Parathyroid adenoma (tissue), 2 donors: ENCODE results near the gene FXN.
"Not testable (repeated sequence)": the region's sequence is repeated elsewhere in the genome, so short reads cannot be mapped to it uniquely, and the experiment has no call there.

Source experiments
- H2AFZ ChIP-seq: fragments of 300-600 bp; sonication (generic); one replicate; pipeline ENCODE4 v1.7.0; 2017; ENCODE audit warnings: antibody characterized with exemption, mild to moderate bottlenecking
- H3K27ac ChIP-seq: fragments of 300-600 bp; sonication (generic); one replicate; pipeline ENCODE4 v1.7.0; 2017
- H3K27me3 ChIP-seq: fragments of 300-600 bp; sonication (generic); one replicate; pipeline ENCODE4 v1.7.0; 2017; ENCODE audit warnings: low read length; ENCODE audit not compliant: control insufficient read depth, insufficient read depth
- H3K36me3 ChIP-seq: fragments of 300-600 bp; sonication (generic); one replicate; pipeline ENCODE4 v1.7.0; 2017; ENCODE audit warnings: low read length; ENCODE audit not compliant: control insufficient read depth, insufficient read depth
- H3K4me1 ChIP-seq: fragments of 300-600 bp; sonication (generic); one replicate; pipeline ENCODE4 v1.7.0; 2017; ENCODE audit warnings: control low read depth
- H3K4me2 ChIP-seq: fragments of 300-600 bp; sonication (generic); one replicate; pipeline ENCODE4 v1.7.0; 2017; ENCODE audit warnings: low read length
- H3K4me3 ChIP-seq: fragments of 300-600 bp; sonication (generic); one replicate; pipeline ENCODE4 v1.7.0; 2017; ENCODE audit warnings: low read depth, low read length
- H3K79me2 ChIP-seq: fragments of 300-600 bp; sonication (generic); one replicate; pipeline ENCODE4 v1.7.0; 2017; ENCODE audit warnings: control low read depth
- H3K9ac ChIP-seq: fragments of 300-600 bp; sonication (generic); one replicate; pipeline ENCODE4 v1.7.0; 2017; ENCODE audit warnings: mild to moderate bottlenecking
- H3K9me3 ChIP-seq: fragments of 300-600 bp; sonication (generic); one replicate; pipeline ENCODE4 v1.7.0; 2017; ENCODE audit warnings: low read length; ENCODE audit not compliant: control insufficient read depth
- CTCF ChIP-seq: fragments of 300-600 bp; sonication (generic); IDR thresholded peaks from one replicate; pipeline ENCODE4 v1.7.0; 2017; ENCODE audit warnings: antibody characterized with exemption, mild to moderate bottlenecking
- donor health status: primary hyperparathyroidism.

Gene FXN

DNA sequence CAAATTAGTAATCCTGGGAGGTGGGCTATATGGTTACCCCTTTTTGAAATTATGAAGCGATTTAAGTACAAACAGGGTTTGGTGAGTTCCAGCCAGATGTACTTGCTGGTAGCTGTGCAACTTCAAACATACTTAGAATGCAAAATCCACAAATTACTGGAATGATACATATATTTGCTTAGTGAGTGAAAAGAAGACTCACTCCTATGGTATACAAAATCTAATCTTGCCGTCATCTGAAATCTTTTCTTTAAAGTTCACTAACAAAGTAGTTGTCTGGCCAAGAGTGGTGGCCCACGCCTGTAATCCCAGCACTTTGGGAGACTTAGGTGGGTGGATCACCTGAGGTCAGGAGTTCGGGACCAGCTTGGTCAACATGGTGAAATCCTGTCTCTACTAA lies 73.6 kb downstream of the FXN start:
- no peak for TF ChIP-seq CTCF
- Histone ChIP-seq H3K4me1 (no peaks in the 10 kb centered on the region), H3K79me2 (no peaks in the 10 kb centered on the region)

GRCh38 chr9:69112646-69113045 lies 77.1 kb downstream of the FXN start:
- H3K27me3 ChIP-seq, H3K4me3 ChIP-seq, H3K36me3 ChIP-seq, H3K4me1 ChIP-seq, H3K4me2 ChIP-seq, H2AFZ ChIP-seq, H3K79me2 ChIP-seq, H3K27ac ChIP-seq, H3K9ac ChIP-seq, H3K9me3 ChIP-seq: not testable (repeated sequence)

More for the DNA sequence above, 73.6 kb downstream of the FXN start:
- no peak overlapping the region for H3K27ac ChIP-seq
- no peaks in the 10 kb centered on the region for H3K36me3 ChIP-seq
- H3K9ac ChIP-seq: no peak overlapping the region
- no peak overlapping the region for H2AFZ ChIP-seq
- H3K4me3 ChIP-seq: no peak overlapping the region
- no peaks in the 10 kb centered on the region for H3K9me3 ChIP-seq
- H3K4me2 ChIP-seq: no peak overlapping the region
- no peaks in the 10 kb centered on the region for H3K27me3 ChIP-seq

GRCh38 chr9:69115621-69116020 lies 80.1 kb downstream of the FXN start:
- Histone ChIP-seq H3K79me2 (no peaks in the 10 kb centered on the region), H3K9me3 (no peaks in the 10 kb centered on the region), H3K4me1 (no peaks in the 10 kb centered on the region), H3K9ac (no peak overlapping the region), H3K4me2 (no peak overlapping the region), H3K27ac (no peak overlapping the region), H3K27me3 (no peaks in the 10 kb centered on the region), H3K4me3 (no peak overlapping the region), H3K36me3 (no peaks in the 10 kb centered on the region), H2AFZ (no peak overlapping the region)
- TF ChIP-seq CTCF: no peak

DNA sequence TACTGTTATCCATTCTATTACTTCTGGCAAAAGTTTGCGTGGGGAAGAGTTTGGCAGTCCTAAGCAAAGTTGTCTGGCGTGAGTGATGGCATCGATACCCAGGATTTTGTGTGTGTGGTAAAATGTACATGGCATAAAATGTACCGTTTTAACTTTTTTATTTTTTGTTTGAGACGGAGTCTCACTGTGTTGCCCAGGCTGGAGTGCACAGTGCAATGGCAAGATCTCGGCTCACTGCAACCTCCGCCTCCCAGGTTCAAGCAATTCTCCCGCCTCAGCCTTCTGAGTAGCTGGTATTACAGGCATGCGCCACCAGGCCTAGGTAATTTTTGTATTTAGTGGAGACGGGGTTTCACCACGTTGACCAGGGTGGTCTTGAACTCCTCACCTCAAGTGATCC lies 83.1 kb downstream of the FXN start:
- H3K4me1 ChIP-seq: no peaks in the 10 kb centered on the region
- no peak overlapping the region for H3K27ac ChIP-seq
- no peaks in the 10 kb centered on the region for H3K9me3 ChIP-seq
- TF ChIP-seq CTCF: no peak
- H3K79me2 ChIP-seq: no peaks in the 10 kb centered on the region
- H3K4me3 ChIP-seq: no peak overlapping the region
- H3K36me3 ChIP-seq: no peaks in the 10 kb centered on the region
- H3K27me3 ChIP-seq: no peaks in the 10 kb centered on the region
- no peak overlapping the region for H3K9ac ChIP-seq
- H2AFZ ChIP-seq: no peak overlapping the region
- H3K4me2 ChIP-seq: no peak overlapping the region

DNA sequence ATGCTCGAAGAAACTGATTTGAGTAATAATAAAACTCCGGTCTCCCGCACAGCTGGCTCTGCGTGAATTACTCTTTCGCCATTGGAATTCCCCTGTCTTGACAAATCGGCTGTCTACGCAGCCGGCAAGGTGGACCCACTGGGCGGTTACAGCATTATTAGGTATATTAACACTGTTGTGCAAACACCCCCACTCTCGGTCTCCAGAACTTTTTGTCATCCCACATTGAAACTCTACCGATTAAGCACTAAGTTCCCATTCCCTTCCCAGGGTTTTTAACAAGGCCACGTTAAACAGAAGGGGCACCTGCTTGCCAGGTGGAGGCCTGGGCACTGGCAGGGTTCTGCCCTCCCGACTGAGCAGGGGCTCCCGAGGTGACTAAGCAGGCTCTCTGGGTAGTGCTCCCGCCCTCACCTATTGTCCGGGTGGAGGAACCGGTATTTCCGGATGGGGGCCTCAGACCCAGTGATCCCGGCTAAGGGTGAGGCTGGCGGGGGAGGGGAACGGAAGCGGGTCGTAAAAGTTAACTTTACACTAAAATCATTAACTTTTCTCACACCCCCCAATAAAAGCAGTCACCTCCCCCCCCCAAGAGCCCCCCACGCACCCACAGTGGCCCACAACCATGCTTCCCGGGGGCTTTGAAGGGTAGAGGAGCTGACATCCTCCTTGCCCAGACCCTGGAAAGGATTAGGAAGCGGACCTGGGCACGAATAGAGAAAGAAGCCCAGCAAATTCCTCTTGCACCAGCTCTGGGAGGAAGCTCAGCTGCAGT lies 85.0 kb downstream of the FXN start:
- H3K4me2 ChIP-seq: peak overlapping the region; percentile 100
- no peaks in the 10 kb centered on the region for H3K4me1 ChIP-seq
- H3K9me3 ChIP-seq: no peaks in the 10 kb centered on the region
- H3K79me2 ChIP-seq: no peaks in the 10 kb centered on the region
- H3K27me3 ChIP-seq: no peaks in the 10 kb centered on the region
- peak overlapping the region; percentile 95 for H3K4me3 ChIP-seq
- peak overlapping the region; percentile 92 for H3K27ac ChIP-seq
- no peak for TF ChIP-seq CTCF
- H3K36me3 ChIP-seq: no peaks in the 10 kb centered on the region
- H3K9ac ChIP-seq: no peak overlapping the region
- H2AFZ ChIP-seq: peak overlapping the region; percentile 61
